PC-3 (cell line): Measurements from ENCODE around the gene ZNF74. TPM values are rescaled to one million over a fixed set of nuclear protein-coding genes. Genes with fewer than 3 reads are reported as not detected.

Experiments used
- ATAC-seq: fragments of 200-7000 bp; cut with Tn5 transposase; 2 replicates; pipeline ENCODE4 v1.9.1; 2020; ENCODE audit warnings: mild to moderate bottlenecking, moderate library complexity
- BruUV-seq: library from RNA; stranded (reverse); fragments of 400-500 nt; replicated peaks from 2 replicates; lab custom pipeline; 2021; lab: Mats Ljungman, UMichigan
- CTCF ChIA-PET: fragments of 300-600 bp; sonication (Branson Sonifier 250); formaldehyde crosslinking; loops from one replicate; lab custom pipeline; 2022; ENCODE audit warnings: antibody characterized with exemption; lab: Charles Lee
- POLR2A ChIA-PET: fragments of 300-600 bp; sonication (Branson Sonifier 250); formaldehyde crosslinking; loops from one replicate; lab custom pipeline; 2022; ENCODE audit warnings: antibody characterized with exemption; ENCODE audit not compliant: unreplicated experiment; lab: Charles Lee
- DNase-seq: peaks from one replicate; pipeline ENCODE4 v3.0.0-alpha.2; 2015
- H2AFZ ChIP-seq: fragments of 300-600 bp; sonication (generic); 2 replicates; pipeline ENCODE4 v1.6.0; 2016; ENCODE audit warnings: antibody characterized with exemption, low read length
- H3F3A ChIP-seq: fragments of 300-600 bp; sonication (generic); one replicate; pipeline ENCODE4 v1.6.0; 2017; ENCODE audit warnings: antibody characterized with exemption, low read length, control low read depth, mild to moderate bottlenecking; ENCODE audit not compliant: unreplicated experiment
- H3K27ac ChIP-seq: fragments of 300-600 bp; sonication (generic); 2 replicates; pipeline ENCODE4 v1.5.1; 2016; ENCODE audit warnings: mild to moderate bottlenecking, low read length
- H3K27me3 ChIP-seq: fragments of 300-600 bp; sonication (generic); 2 replicates; pipeline ENCODE4 v1.6.1; 2016; ENCODE audit warnings: low read length, mixed read lengths
- H3K36me3 ChIP-seq: fragments of 300-600 bp; sonication (generic); 2 replicates; pipeline ENCODE4 v1.6.1; 2016; ENCODE audit warnings: low read depth, mixed run types, low read length, mixed read lengths
- H3K4me1 ChIP-seq: fragments of 300-600 bp; sonication (generic); 2 replicates; pipeline ENCODE4 v1.5.1; 2016; ENCODE audit warnings: low read length; ENCODE audit not compliant: insufficient read depth
- H3K4me2 ChIP-seq: fragments of 300-600 bp; sonication (generic); 2 replicates; pipeline ENCODE4 v1.6.0; 2016; ENCODE audit warnings: low read length
- H3K4me3 ChIP-seq: fragments of 300-600 bp; sonication (generic); 2 replicates; pipeline ENCODE4 v1.5.1; 2016; ENCODE audit warnings: mild to moderate bottlenecking, low read length, mixed read lengths
- H3K79me2 ChIP-seq: fragments of 300-600 bp; sonication (generic); 2 replicates; pipeline ENCODE4 v1.6.1; 2017; ENCODE audit warnings: low read length, mixed read lengths
- H3K9ac ChIP-seq: fragments of 300-600 bp; sonication (generic); 2 replicates; pipeline ENCODE4 v1.6.0; 2016; ENCODE audit warnings: mild to moderate bottlenecking, low read length
- H3K9me2 ChIP-seq: fragments of 300-600 bp; sonication (generic); replicated peaks from 2 replicates; pipeline ENCODE4 v1.6.1; 2016; ENCODE audit warnings: mixed run types, low read length, mixed read lengths
- H3K9me3 ChIP-seq: fragments of 300-600 bp; sonication (generic); 2 replicates; pipeline ENCODE4 v1.6.1; 2016; ENCODE audit warnings: low read length, mixed read lengths
- H4K20me1 ChIP-seq: fragments of 300-600 bp; sonication (generic); 2 replicates; pipeline ENCODE4 v1.6.1; 2016; ENCODE audit warnings: low read length, mixed read lengths
- CTCF ChIP-seq: fragments of 300-600 bp; sonication (generic); conservative IDR thresholded peaks from 2 replicates; pipeline ENCODE4 v1.5.1; 2017; ENCODE audit warnings: antibody characterized with exemption, low read depth, mild to moderate bottlenecking, low read length
- EZH2 ChIP-seq: fragments of 300-600 bp; sonication (generic); IDR thresholded peaks from one replicate; pipeline ENCODE4 v1.6.1; 2017; ENCODE audit warnings: antibody characterized with exemption, mild to moderate bottlenecking, low read length; ENCODE audit not compliant: unreplicated experiment
- EZH2phosphoT487 ChIP-seq: fragments of 300-600 bp; sonication (generic); IDR thresholded peaks from 2 replicates; pipeline ENCODE4 v1.6.1; 2018; ENCODE audit warnings: mild to moderate bottlenecking, antibody characterized with exemption, low read length, borderline replicate concordance
- intact Hi-C: fragments of 100-400 bp; cut with micrococcal nuclease; formaldehyde crosslinking; loops from 2 replicates; pipeline ENCODE4 v1.9.0; 2023
- total RNA-seq: library from RNA; depleted of rRNA; stranded (reverse); fragments of >200 nt; gene quantifications from 2 replicates; pipeline ENCODE4 v1.2.3, GENCODE V29; 2014

ZNF74 gene
- total RNA-seq, 1 experiment from 2014 or later: 11.1 TPM

DNA sequence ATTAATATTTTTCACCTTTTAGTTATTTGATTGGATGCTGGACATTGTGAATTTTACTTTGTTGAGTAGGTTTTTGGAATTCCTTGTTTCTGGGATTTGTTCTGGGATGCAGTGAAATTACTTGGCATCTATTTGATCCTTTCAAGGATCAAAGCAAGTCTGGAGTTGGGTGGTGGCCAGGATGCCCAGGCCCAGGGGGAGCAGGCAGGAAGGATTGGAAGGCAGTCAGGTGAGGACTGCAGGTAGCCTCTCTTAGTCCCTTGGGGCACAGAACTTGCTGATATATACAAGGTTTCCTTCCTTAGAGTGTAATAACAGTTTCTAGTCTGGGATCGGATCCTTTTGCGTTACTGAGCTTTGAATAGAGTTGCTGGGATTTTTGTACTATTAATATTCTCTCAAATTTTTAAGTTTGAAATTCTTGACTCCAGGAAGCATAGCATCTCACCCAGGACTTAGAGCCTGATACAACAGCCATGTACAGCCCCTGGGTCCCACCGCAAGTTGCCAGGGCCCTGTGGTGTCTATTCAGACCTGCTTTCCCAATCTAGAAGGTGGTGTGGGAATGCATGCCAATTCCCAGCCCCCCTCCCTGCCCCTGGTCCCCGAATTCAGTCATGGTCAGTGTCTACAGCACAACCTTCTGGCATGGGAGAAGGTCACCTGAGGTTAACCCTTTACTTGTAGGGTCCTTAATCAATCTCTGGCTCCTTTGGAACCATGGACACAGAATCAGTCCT, 6.1 kb downstream of the ZNF74 start:
- Histone ChIP-seq H3K4me3 (no peak overlapping the region), H3K9me2 (no peaks in the 10 kb centered on the region), H4K20me1 (no peaks in the 10 kb centered on the region), H3K27me3 (no peaks in the 10 kb centered on the region), H3K36me3 (no peaks in the 10 kb centered on the region), H3K79me2 (peaks cover 34% of the 10 kb centered on the region), H3K27ac (no peak overlapping the region), H3K9me3 (no peaks in the 10 kb centered on the region), H3F3A (no peaks in the 10 kb centered on the region), H3K4me1 (peaks cover 10% of the 10 kb centered on the region; the same call in 1 of the 2 replicates), H3K9ac (no peak overlapping the region), H3K4me2 (no peak overlapping the region), H2AFZ (no peak overlapping the region)
- POLR2A ChIA-PET: no interaction called here
- no TSS peak for BruUV-seq
- CTCF ChIA-PET: no interaction called here
- DNase-seq: no peak
- ATAC-seq: no peak
- intact Hi-C loops: no loop called here
- TF ChIP-seq EZH2: no peak
- no peak for TF ChIP-seq CTCF
- TF ChIP-seq EZH2phosphoT487: no peak

- ATAC-seq: no peak
- Histone ChIP-seq H3K9me3 (no peaks in the 10 kb centered on the region), H3K79me2 (peaks cover 27% of the 10 kb centered on the region), H3K4me3 (no peak overlapping the region), H3K36me3 (no peaks in the 10 kb centered on the region), H3K27me3 (no peaks in the 10 kb centered on the region), H3K4me2 (no peak overlapping the region), H3K4me1 (peaks cover 3% of the 10 kb centered on the region; the same call in 1 of the 2 replicates), H3K9ac (no peak overlapping the region), H3K9me2 (no peaks in the 10 kb centered on the region), H2AFZ (no peak overlapping the region), H4K20me1 (no peaks in the 10 kb centered on the region), H3K27ac (no peak overlapping the region), H3F3A (no peaks in the 10 kb centered on the region)
- BruUV-seq: no TSS peak
- intact Hi-C loops: no loop called here
- TF ChIP-seq EZH2 (no peak), EZH2phosphoT487 (no peak), CTCF (no peak)
- ChIA-PET POLR2A (no interaction called here), CTCF (no interaction called here)
- no peak for DNase-seq
Measured at GRCh38 chr22:20400606-20401375, 6.8 kb downstream of the ZNF74 start.
